Chondrocyte (in vitro differentiated cells): ENCODE data around the gene ADGRA1. TPM values are rescaled to one million over a fixed set of nuclear protein-coding genes. Genes with fewer than 3 reads are reported as not detected.

Source experiments
- DNase-seq: peaks from one replicate; pipeline ENCODE4 v3.0.0; 2021; ENCODE audit warnings: mixed read lengths, low spot score
- H3K27ac Mint-ChIP-seq: one replicate; pipeline ENCODE4 v1.8.0; 2021; ENCODE audit warnings: mild to moderate bottlenecking, moderate library complexity, mixed read lengths; ENCODE audit not compliant: unreplicated experiment
- H3K27me3 Mint-ChIP-seq: 2 replicates; pipeline ENCODE4 v1.8.0; 2021; ENCODE audit warnings: low read depth, mixed read lengths
- H3K36me3 Mint-ChIP-seq: 2 replicates; pipeline ENCODE4 v1.8.0; 2021; ENCODE audit warnings: low read depth, mixed read lengths
- H3K4me1 Mint-ChIP-seq: 2 replicates; pipeline ENCODE4 v1.8.0; 2021; ENCODE audit warnings: low read depth, mild to moderate bottlenecking, mixed read lengths
- H3K4me3 Mint-ChIP-seq: one replicate; pipeline ENCODE4 v1.8.0; 2021; ENCODE audit warnings: mild to moderate bottlenecking, moderate library complexity, mixed read lengths; ENCODE audit not compliant: unreplicated experiment
- H3K9me3 Mint-ChIP-seq: 2 replicates; pipeline ENCODE4 v1.8.0; 2021; ENCODE audit warnings: low read depth, mixed read lengths
- CTCF ChIP-seq: fragments of 200-600 bp; sonication (generic); IDR thresholded peaks from 2 replicates; pipeline ENCODE4 v1.5.0; 2021; ENCODE audit warnings: antibody characterized with exemption, mild to moderate bottlenecking, moderate library complexity
- total RNA-seq: library from RNA; stranded (reverse); gene quantifications from 3 replicates; pipeline ENCODE4 v1.2.1, GENCODE V29; 2021

Gene ADGRA1
- total RNA-seq, 1 donor from 2014 or later: not detected

- Mint-ChIP-seq H3K4me3 (no peak overlapping the region), H3K36me3 (peaks cover 3% of the 10 kb centered on the region), H3K4me1 (no peaks in the 10 kb centered on the region), H3K27ac (no peak overlapping the region), H3K27me3 (peaks cover 64% of the 10 kb centered on the region), H3K9me3 (no peaks in the 10 kb centered on the region)
- no peak for TF ChIP-seq CTCF
- DNase-seq: no peak
These were observed 6.6 kb downstream of the ADGRA1 start for GRCh38 chr10:133094286-133094685.

- no peaks in the 10 kb centered on the region for H3K4me1 Mint-ChIP-seq
- peaks cover 58% of the 10 kb centered on the region for H3K27me3 Mint-ChIP-seq
These were observed 7.1 kb downstream of the ADGRA1 start for GRCh38 chr10:133094866-133095265.

GRCh38 chr10:133095586-133095985, 7.9 kb downstream of the ADGRA1 start:
- Mint-ChIP-seq H3K36me3 (peaks cover 3% of the 10 kb centered on the region), H3K4me3 (no peak overlapping the region), H3K4me1 (no peaks in the 10 kb centered on the region), H3K27ac (no peak overlapping the region), H3K27me3 (peaks cover 51% of the 10 kb centered on the region), H3K9me3 (no peaks in the 10 kb centered on the region)
- no peak for DNase-seq
- no peak for TF ChIP-seq CTCF

More at GRCh38 chr10:133094866-133095265, 7.1 kb downstream of the ADGRA1 start:
- DNase-seq: no peak
- TF ChIP-seq CTCF: no peak
- Mint-ChIP-seq H3K27ac (no peak overlapping the region), H3K36me3 (peaks cover 3% of the 10 kb centered on the region), H3K9me3 (no peaks in the 10 kb centered on the region), H3K4me3 (no peak overlapping the region)

- Mint-ChIP-seq H3K27ac (no peak overlapping the region), H3K4me1 (no peaks in the 10 kb centered on the region), H3K36me3 (no peaks in the 10 kb centered on the region), H3K9me3 (no peaks in the 10 kb centered on the region), H3K27me3 (peaks cover 52% of the 10 kb centered on the region), H3K4me3 (no peak overlapping the region)
- no peak for TF ChIP-seq CTCF
- no peak for DNase-seq
These were observed 9.0 kb downstream of the ADGRA1 start for GRCh38 chr10:133096616-133097269.

- Mint-ChIP-seq H3K27me3 (peaks cover 52% of the 10 kb centered on the region), H3K4me3 (no peak overlapping the region), H3K4me1 (no peaks in the 10 kb centered on the region), H3K27ac (no peak overlapping the region), H3K36me3 (no peaks in the 10 kb centered on the region), H3K9me3 (no peaks in the 10 kb centered on the region)
- no peak for DNase-seq
- TF ChIP-seq CTCF: no peak
These were observed 9.7 kb downstream of the ADGRA1 start for GRCh38 chr10:133097418-133097817.
